ENCODE data around the gene SPATS2.

DNA sequence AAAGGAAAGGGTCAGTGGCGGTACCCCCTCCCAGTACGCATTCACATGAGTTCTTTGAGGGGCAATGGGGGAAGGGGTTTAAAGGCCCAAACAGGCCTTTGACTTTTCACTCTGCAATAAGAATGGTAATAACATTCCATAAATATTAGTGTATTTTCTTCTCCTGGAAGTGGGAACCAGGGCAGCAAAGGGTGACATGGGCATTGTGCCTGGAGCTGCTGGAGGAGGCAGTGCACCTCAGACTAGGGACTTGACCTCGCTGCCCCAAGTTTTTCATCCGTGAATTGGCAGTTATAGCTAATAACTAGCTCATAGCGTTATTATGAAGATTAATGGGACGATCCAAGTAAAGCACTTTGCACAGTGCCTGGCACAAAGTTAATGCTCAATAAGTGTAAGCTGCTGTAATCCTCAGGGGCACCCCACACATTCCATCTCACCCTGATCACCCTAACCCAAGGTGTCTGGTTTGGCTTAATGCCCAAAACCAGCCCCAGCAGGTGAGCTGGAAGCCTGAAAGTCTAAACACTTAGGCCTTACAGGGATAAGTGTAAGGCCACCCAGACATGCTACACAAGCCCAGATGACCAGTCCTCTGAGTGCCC is 168.8 kb downstream of the SPATS2 start:
- TF ChIP-seq YY1 (IDR thresholded peaks at IDR 0.05; ENCODE audit: insufficient read depth, insufficient read length) (no peak), ZNF274 (IDR thresholded peaks at IDR 0.05; ENCODE audit: low read depth, low read length) (no peak), SUZ12 (IDR thresholded peaks at IDR 0.05; ENCODE audit: extremely low read depth, insufficient read depth, insufficient read length) (no peak)
